ENCODE results near the gene ST7. TPM values are rescaled to one million over a fixed set of nuclear protein-coding genes. Genes with fewer than 3 reads are reported as not detected.

Gene ST7
- total RNA-seq, 2 donors from 2014 or later, result 24.6 to 34.3 TPM

- WGBS, 2 donors, result 16 to 41% methylated on average over 1 of the region's 1 CpG
- ATAC-seq, result no peak
- Histone ChIP-seq H3K4me1 (peaks cover 24% of the 10 kb centered on the region), H3K27ac (no peak overlapping the region), H3K27me3 (no peaks in the 10 kb centered on the region), H3K36me3 (replicated peaks in 1 of 2; ENCODE audit: insufficient read depth in 1 of 2, low read depth in 2 of 2) (no peaks in the 10 kb centered on the region), H3K4me3 (no peak overlapping the region), H3K9me3 (no peaks in the 10 kb centered on the region)
- TF ChIP-seq CTCF (IDR thresholded peaks at IDR 0.05), result no peak
- TF ChIP-seq POLR2A (IDR thresholded peaks at IDR 0.05), result no peak
- no peak for DNase-seq
- intact Hi-C loops (cut with DNase I), result no loop called here
Measured at GRCh38 chr7:117051808-117052207, 98.5 kb downstream of the ST7 start.

GRCh38 chr7:117053432-117053831 lies 100.1 kb downstream of the ST7 start:
- Histone ChIP-seq H3K36me3 (replicated peaks in 1 of 2; ENCODE audit: insufficient read depth in 1 of 2, low read depth in 2 of 2) (no peaks in the 10 kb centered on the region), H3K27me3 (no peaks in the 10 kb centered on the region), H3K4me1 (peaks cover 23% of the 10 kb centered on the region), H3K27ac (no peak overlapping the region), H3K9me3 (no peaks in the 10 kb centered on the region), H3K4me3 (no peak overlapping the region)
- TF ChIP-seq CTCF (IDR thresholded peaks at IDR 0.05), result no peak
- TF ChIP-seq POLR2A (IDR thresholded peaks at IDR 0.05), result no peak
- DNase-seq (no peak), ATAC-seq (no peak)
- intact Hi-C loops (cut with DNase I), result no loop called here

GRCh38 chr7:117061751-117062150 lies 108.5 kb downstream of the ST7 start:
- ATAC-seq, result no peak
- intact Hi-C loops (cut with DNase I), result no loop called here

GRCh38 chr7:117062300-117062699 lies 109.0 kb downstream of the ST7 start:
- 33 to 38% methylated on average over 1 of the region's 1 CpG for WGBS, 2 donors

More at GRCh38 chr7:117061751-117062150, 108.5 kb downstream of the ST7 start:
- H3K36me3 ChIP-seq (replicated peaks in 1 of 2; ENCODE audit: insufficient read depth in 1 of 2, low read depth in 2 of 2), result no peaks in the 10 kb centered on the region
- no peak for DNase-seq
- no peaks in the 10 kb centered on the region for H3K9me3 ChIP-seq
- H3K27ac ChIP-seq, result no peak overlapping the region
- peaks cover 33% of the 10 kb centered on the region for H3K4me1 ChIP-seq
- H3K4me3 ChIP-seq, result no peak overlapping the region
- H3K27me3 ChIP-seq, result no peaks in the 10 kb centered on the region
- TF ChIP-seq POLR2A (IDR thresholded peaks at IDR 0.05), result no peak
- TF ChIP-seq CTCF (IDR thresholded peaks at IDR 0.05), result no peak

More at GRCh38 chr7:117062300-117062699, 109.0 kb downstream of the ST7 start:
- Histone ChIP-seq H3K27me3 (no peaks in the 10 kb centered on the region), H3K4me3 (no peak overlapping the region), H3K9me3 (no peaks in the 10 kb centered on the region), H3K4me1 (peaks cover 31% of the 10 kb centered on the region), H3K27ac (no peak overlapping the region), H3K36me3 (replicated peaks in 1 of 2; ENCODE audit: insufficient read depth in 1 of 2, low read depth in 2 of 2) (no peaks in the 10 kb centered on the region)
- intact Hi-C loops (cut with DNase I), result no loop called here
- TF ChIP-seq CTCF (IDR thresholded peaks at IDR 0.05) (no peak), POLR2A (IDR thresholded peaks at IDR 0.05) (no peak)
- DNase-seq, result no peak
- ATAC-seq, result no peak
